Heart left ventricle (tissue), 13 donors: ENCODE results near the gene CARS1.
"Not testable (repeated sequence)": the region's sequence is repeated elsewhere in the genome, so short reads cannot be mapped to it uniquely, and the experiment has no call there.

Experiments
- POLR2A ChIP-seq, 2 donors: fragments of 450-650 bp; IDR thresholded peaks; one replicate each; pipeline ENCODE4 v1.6.1; 2017; ENCODE audit warnings: antibody characterized with exemption in 2 of 2, mild to moderate bottlenecking in 2 of 2, moderate library complexity in 2 of 2
- TF ChIP-seq, protein P1 (sequence below), 12 donors: fragments of 200-600 bp; sonication (generic) in 4 of 12; IDR thresholded peaks; one replicate each; pipeline versions ENCODE4 v1.5.0 to v1.8.0; 2018 to 2022; ENCODE audit warnings: antibody characterized with exemption in 12 of 12, mild to moderate bottlenecking in 5 of 12
- donor health status: ischemic (EF 13 %, LVEDD 7.1; RV severe dilation, severe dysfunction).
- donor health status: DM: no; HTN: yes; CAD: no.
- donor health status: DM: no; HTN: no; CAD: no.
- donor health status: ischemic (EF 25% LVEDD 6.9; RV normal size, moderate dysfunction).
- donor health status: ischemic (EF 25% LVEDD 5.7; RV mildly dilated, moderate dysfunction).
- donor health status: ischemic (EF 35%, LVEDD 5.7; RV mildly dilated, moderate dysfunction).
- donor health status: nonischemic (EF 11% LVEDD 7.7; RV severe dilation, severe dysfunction).
- donor health status: DM: yes; HTN: yes; CAD: no.
- donor health status: PGD.
- donor health status: ischemic (EF 29% LVEDD 5.4; RV normal size, mild dysfunction).
- donor health status: nonischemic (EF 23%, LVEDD 6.1; RV moderate dilation, normal function).

DNA sequence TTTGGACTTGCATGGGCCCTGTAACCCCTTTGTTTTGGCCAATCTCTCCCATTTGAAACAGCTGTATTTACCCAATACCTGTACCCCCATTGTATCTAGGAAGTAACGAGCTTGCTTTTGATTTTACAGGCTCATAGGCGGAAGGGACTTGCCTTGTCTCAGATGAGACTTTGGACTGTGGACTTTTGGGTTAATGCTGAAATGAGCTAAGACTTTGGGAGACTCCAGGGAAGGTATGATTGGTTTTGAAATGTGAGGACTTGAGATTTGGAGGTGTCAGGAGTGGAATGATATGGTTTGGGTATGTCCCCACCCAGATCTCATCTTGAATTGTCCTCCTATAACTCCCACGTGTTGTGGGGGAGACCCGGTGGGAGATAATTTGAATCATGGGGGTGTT, 6.2 kb upstream of the CARS1 start:
- TF ChIP-seq, protein P1, sequence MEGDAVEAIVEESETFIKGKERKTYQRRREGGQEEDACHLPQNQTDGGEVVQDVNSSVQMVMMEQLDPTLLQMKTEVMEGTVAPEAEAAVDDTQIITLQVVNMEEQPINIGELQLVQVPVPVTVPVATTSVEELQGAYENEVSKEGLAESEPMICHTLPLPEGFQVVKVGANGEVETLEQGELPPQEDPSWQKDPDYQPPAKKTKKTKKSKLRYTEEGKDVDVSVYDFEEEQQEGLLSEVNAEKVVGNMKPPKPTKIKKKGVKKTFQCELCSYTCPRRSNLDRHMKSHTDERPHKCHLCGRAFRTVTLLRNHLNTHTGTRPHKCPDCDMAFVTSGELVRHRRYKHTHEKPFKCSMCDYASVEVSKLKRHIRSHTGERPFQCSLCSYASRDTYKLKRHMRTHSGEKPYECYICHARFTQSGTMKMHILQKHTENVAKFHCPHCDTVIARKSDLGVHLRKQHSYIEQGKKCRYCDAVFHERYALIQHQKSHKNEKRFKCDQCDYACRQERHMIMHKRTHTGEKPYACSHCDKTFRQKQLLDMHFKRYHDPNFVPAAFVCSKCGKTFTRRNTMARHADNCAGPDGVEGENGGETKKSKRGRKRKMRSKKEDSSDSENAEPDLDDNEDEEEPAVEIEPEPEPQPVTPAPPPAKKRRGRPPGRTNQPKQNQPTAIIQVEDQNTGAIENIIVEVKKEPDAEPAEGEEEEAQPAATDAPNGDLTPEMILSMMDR (IDR thresholded peaks at IDR 0.05) = not testable (repeated sequence)
- TF ChIP-seq POLR2A (IDR thresholded peaks at IDR 0.05) = not testable (repeated sequence)
